Measurements from ENCODE around the gene ESR1. TPM values are rescaled to one million over a fixed set of nuclear protein-coding genes. Genes with fewer than 3 reads are reported as not detected.

Gene ESR1
- total and polyA plus RNA-seq, 9 donors, result 6.6 to 44.5 (median 18.5) TPM

DNA sequence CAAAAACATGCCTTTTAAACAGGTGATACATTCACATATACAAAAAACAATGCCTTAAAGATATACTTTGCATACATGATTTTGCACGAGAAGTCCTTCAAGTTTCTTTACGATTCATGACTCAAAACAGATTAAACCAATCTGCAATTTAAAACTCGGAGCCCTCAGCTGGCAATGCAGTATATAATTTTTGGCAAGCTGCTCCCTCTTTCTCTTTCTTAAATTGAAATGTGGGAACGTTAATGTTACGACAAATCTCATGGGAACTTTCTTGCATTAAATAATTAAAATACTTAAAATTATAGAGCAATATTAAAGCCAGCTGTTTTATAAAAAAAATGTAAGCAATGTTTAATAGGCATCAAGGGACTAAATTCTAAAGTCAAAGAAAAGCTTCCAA, 334.6 kb downstream of the ESR1 start:
- Histone ChIP-seq H3K4me3 (no peak overlapping the region), H3K36me3 (no peaks in the 10 kb centered on the region), H3K27me3 (no peaks in the 10 kb centered on the region), H3K4me1 (ENCODE audit: insufficient read depth) (peaks cover 5% of the 10 kb centered on the region), H3K27ac (peak overlapping the region in 1 of 2 donors; percentile 78), H3K9me3 (no peaks in the 10 kb centered on the region)
- intact Hi-C loops (cut with DNase I), result no loop called here
- WGBS, 3 donors, result 31 to 42% (median 40%) methylated on average over 5 of the region's 5 CpGs
- DNase-seq, result no peak
- no peak for TF ChIP-seq POLR2A (IDR thresholded peaks at IDR 0.05)
- no peak for TF ChIP-seq EP300 (IDR thresholded peaks at IDR 0.05)
- TF ChIP-seq, protein P1, sequence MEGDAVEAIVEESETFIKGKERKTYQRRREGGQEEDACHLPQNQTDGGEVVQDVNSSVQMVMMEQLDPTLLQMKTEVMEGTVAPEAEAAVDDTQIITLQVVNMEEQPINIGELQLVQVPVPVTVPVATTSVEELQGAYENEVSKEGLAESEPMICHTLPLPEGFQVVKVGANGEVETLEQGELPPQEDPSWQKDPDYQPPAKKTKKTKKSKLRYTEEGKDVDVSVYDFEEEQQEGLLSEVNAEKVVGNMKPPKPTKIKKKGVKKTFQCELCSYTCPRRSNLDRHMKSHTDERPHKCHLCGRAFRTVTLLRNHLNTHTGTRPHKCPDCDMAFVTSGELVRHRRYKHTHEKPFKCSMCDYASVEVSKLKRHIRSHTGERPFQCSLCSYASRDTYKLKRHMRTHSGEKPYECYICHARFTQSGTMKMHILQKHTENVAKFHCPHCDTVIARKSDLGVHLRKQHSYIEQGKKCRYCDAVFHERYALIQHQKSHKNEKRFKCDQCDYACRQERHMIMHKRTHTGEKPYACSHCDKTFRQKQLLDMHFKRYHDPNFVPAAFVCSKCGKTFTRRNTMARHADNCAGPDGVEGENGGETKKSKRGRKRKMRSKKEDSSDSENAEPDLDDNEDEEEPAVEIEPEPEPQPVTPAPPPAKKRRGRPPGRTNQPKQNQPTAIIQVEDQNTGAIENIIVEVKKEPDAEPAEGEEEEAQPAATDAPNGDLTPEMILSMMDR (IDR thresholded peaks at IDR 0.05), result no peak

DNA sequence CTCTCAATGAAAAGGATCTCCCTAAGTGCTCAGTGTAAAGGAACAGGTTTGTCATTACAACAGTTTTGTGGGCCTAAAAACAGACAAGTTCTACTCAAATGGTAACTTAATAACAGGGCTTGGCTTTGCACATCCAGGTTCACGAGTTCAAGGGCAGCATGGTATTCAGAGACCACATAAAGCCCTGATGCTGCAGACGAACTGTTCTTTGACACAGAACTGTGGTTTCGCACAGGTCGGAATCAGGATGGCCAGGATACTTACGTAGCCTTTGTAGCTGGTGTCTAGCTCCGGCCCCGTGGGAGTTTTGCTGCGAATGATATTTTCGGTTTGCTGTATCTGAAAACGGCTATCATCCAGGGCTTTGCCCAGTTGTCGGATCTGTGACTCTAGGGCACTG, 335.9 kb downstream of the ESR1 start:
- WGBS, 3 donors, result 23 to 49% (median 26%) methylated on average over 11 of the region's 11 CpGs
- Histone ChIP-seq H3K27ac (peak overlapping the region; percentile 3 to 78), H3K36me3 (no peaks in the 10 kb centered on the region), H3K9me3 (no peaks in the 10 kb centered on the region), H3K4me3 (no peak overlapping the region), H3K27me3 (no peaks in the 10 kb centered on the region), H3K4me1 (ENCODE audit: insufficient read depth) (peaks cover 5% of the 10 kb centered on the region)
- no peak for TF ChIP-seq EP300 (IDR thresholded peaks at IDR 0.05)
- no peak for TF ChIP-seq POLR2A (IDR thresholded peaks at IDR 0.05)
- TF ChIP-seq, protein P1 (IDR thresholded peaks at IDR 0.05), result no peak
- intact Hi-C loops (cut with DNase I), result no loop called here
- peak; percentile 39 to 62 (median 45) for DNase-seq

DNA sequence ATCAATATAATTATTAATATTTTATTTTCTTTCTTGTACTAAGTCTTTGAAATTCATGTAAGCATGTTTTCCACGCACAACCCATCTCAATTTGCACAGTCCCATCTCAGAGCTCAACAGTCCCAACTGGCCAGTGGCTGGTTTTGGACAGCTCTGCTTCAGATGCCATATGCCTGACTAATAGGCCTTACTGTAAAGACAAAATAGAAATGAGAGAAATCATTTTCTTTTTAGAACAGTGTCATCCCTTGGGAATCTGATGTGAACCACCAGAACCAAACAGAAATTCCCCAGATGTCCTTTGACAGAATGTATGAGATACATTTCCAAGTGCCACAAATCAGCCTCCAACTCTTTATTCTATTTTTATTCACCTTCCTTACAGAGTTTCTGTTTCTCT, 338.9 kb downstream of the ESR1 start:
- Histone ChIP-seq H3K9me3 (no peaks in the 10 kb centered on the region), H3K27me3 (no peaks in the 10 kb centered on the region), H3K27ac (no peak overlapping the region), H3K4me1 (ENCODE audit: insufficient read depth) (peaks cover 5% of the 10 kb centered on the region), H3K4me3 (no peak overlapping the region), H3K36me3 (no peaks in the 10 kb centered on the region)
- intact Hi-C loops (cut with DNase I), result no loop called here
- no peak for DNase-seq
- WGBS, 3 donors, result 74 to 92% (median 84%) methylated on average over 1 of the region's 1 CpG
- TF ChIP-seq POLR2A (IDR thresholded peaks at IDR 0.05), result no peak
- TF ChIP-seq, protein P1 (IDR thresholded peaks at IDR 0.05), result no peak
- TF ChIP-seq EP300 (IDR thresholded peaks at IDR 0.05), result no peak

DNA sequence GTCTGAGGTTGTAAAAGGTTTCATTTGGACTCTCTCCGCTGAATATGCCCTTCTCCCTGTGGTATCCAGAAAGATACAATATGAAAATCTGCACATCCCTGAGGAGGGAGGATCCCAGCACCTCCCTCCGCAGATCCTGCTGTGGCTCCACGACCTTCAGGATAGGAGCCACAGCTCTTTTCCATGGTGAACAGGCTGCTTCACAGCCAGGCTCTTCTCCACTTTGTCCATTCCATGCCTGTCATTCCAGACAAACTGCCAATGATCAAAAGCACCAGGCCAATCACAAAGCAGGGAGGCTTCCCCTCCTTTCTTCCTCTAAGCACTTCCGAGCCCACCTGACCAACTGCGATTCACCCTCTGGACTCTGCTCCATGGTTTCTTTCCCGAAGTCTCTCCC, 339.8 kb downstream of the ESR1 start:
- Histone ChIP-seq H3K27me3 (no peaks in the 10 kb centered on the region), H3K4me3 (no peak overlapping the region), H3K36me3 (no peaks in the 10 kb centered on the region), H3K9me3 (no peaks in the 10 kb centered on the region), H3K4me1 (ENCODE audit: insufficient read depth) (peaks cover 5% of the 10 kb centered on the region), H3K27ac (no peak overlapping the region)
- no peak for DNase-seq
- TF ChIP-seq EP300 (IDR thresholded peaks at IDR 0.05) (no peak), POLR2A (IDR thresholded peaks at IDR 0.05) (no peak)
- TF ChIP-seq, protein P1 (IDR thresholded peaks at IDR 0.05), result no peak
- 89 to 93% (median 91%) methylated on average over 6 of the region's 6 CpGs for WGBS, 3 donors
- intact Hi-C loops (cut with DNase I), result no loop called here
